ENCODE results near the gene NCR3LG1. TPM values are rescaled to one million over a fixed set of nuclear protein-coding genes. Genes with fewer than 3 reads are reported as not detected.

NCR3LG1 gene
- total and polyA plus RNA-seq, 2 of the 4 experiments (the other 2 are of a cell fraction) = 1.7 to 4.1 TPM

GRCh38 chr11:17395554-17395961 is 44.0 kb downstream of the NCR3LG1 start (continued):
- TF ChIP-seq CTCF (conservative IDR thresholded peaks at IDR 0.05; ENCODE audit: low read depth, low read length) = no peak

GRCh38 chr11:17395978-17396377 is 44.4 kb downstream of the NCR3LG1 start:
- H2BK20ac ChIP-seq (ENCODE audit: low read depth, low read length) = no peak overlapping the region
- H4K8ac ChIP-seq (ENCODE audit: low read depth in 2 of 2, low read length in 2 of 2) = no peak overlapping the region
- H3K4me3 ChIP-seq (ENCODE audit: insufficient read depth, low read depth, low read length) = no peak overlapping the region
- 73% methylated on average over 4 of the region's 6 CpGs; no CpG with 5 or more reads in 1 of the 2 experiments for WGBS, 2 experiments (ENCODE audit: extremely low coverage in 2 of 2, insufficient read length in 1 of 2)
- H2AK5ac ChIP-seq (ENCODE audit: low read depth, low read length) = no peak overlapping the region
- no peak overlapping the region for H3K23ac ChIP-seq (ENCODE audit: low read depth, low read length)
- no peak overlapping the region for H3K18ac ChIP-seq (ENCODE audit: low read depth, low read length)
- H3K9me3 ChIP-seq (ENCODE audit: control insufficient read depth, insufficient read depth, low read length) = no peaks in the 10 kb centered on the region
- dilution Hi-C loops (cut with HindIII; ENCODE audit: low sequenced_read_pairs, unreplicated experiment) = no loop called here
- intact Hi-C loops (cut with micrococcal nuclease) = no loop called here
- H3K9ac ChIP-seq (ENCODE audit: low read depth, low read length) = no peak overlapping the region
- no peak overlapping the region for H2AK9ac ChIP-seq (replicated peaks; ENCODE audit: low read depth, low read length, poor library complexity)
- no peaks in the 10 kb centered on the region for H3K36me3 ChIP-seq (ENCODE audit: control insufficient read depth, insufficient read depth, low read length)
- no peak overlapping the region for H2BK5ac ChIP-seq (ENCODE audit: low read depth, low read length, poor library complexity, severe bottlenecking)
- DNase-seq = no peak
- H3K4ac ChIP-seq (ENCODE audit: low read depth, low read length) = no peak overlapping the region
- H3K14ac ChIP-seq (replicated peaks; ENCODE audit: low read depth, low read length) = no peak overlapping the region
- ATAC-seq (ENCODE audit: low read depth) = no peak
- POLR2A ChIA-PET (ENCODE audit: unreplicated experiment) = no interaction called here
- H3K27me3 ChIP-seq (ENCODE audit: control insufficient read depth, insufficient read depth, low read length) = peaks cover 11% of the 10 kb centered on the region; the same call in 1 of the 2 replicates
- no peak overlapping the region for H2AFZ ChIP-seq (replicated peaks; ENCODE audit: low read length, poor library complexity)
- CTCF ChIA-PET = no interaction called here
- H4K5ac ChIP-seq (ENCODE audit: low read depth, low read length) = no peak overlapping the region
- no peak overlapping the region for H3K56ac ChIP-seq (ENCODE audit: extremely low read depth, insufficient read depth, low read length)
- no peaks in the 10 kb centered on the region for H3K9me1 ChIP-seq (ENCODE audit: insufficient read depth, low read length)
- H3K4me1 ChIP-seq (ENCODE audit: control insufficient read depth, insufficient read depth, low read length) = no peaks in the 10 kb centered on the region
- H3K4me2 ChIP-seq (ENCODE audit: low read depth, low read length) = no peak overlapping the region
- no peaks in the 10 kb centered on the region for H4K20me1 ChIP-seq (ENCODE audit: insufficient read depth, low read length)
- TF ChIP-seq SMC3 (IDR thresholded peaks at IDR 0.05; ENCODE audit: low read depth, low read length) (no peak), POLR2A (IDR thresholded peaks at IDR 0.05; ENCODE audit: low read depth, low read length) (no peak), BHLHE40 (IDR thresholded peaks at IDR 0.05; ENCODE audit: low read depth, low read length) (no peak), MAZ (IDR thresholded peaks at IDR 0.05; ENCODE audit: borderline replicate concordance, low read depth, low read length) (no peak), ELK1 (IDR thresholded peaks at IDR 0.05; ENCODE audit: borderline replicate concordance, low read depth, low read length) (no peak), CHD1 (IDR thresholded peaks at IDR 0.05; ENCODE audit: low read depth, low read length) (no peak)
- H2BK120ac ChIP-seq (ENCODE audit: low read depth, low read length) = no peak overlapping the region
- H3K79me1 ChIP-seq (ENCODE audit: low read depth in 1 of 2, low read length in 2 of 2) = no peaks in the 10 kb centered on the region
- H3K27ac ChIP-seq (ENCODE audit: insufficient read depth, low read length) = no peak overlapping the region
- H2BK15ac ChIP-seq (ENCODE audit: low read depth, low read length) = no peak overlapping the region
- in situ Hi-C loops (cut with MboI; ENCODE audit: low sequenced_read_pairs) = no loop called here
- no peak overlapping the region for H4K91ac ChIP-seq (ENCODE audit: insufficient read depth, low read depth, low read length)
- BruUV-seq (replicated peaks) = no TSS peak
